HG02610 (cell line): ENCODE results near the gene GPR35.

ENCODE experiments used
- ATAC-seq: cut with Tn5 transposase; IDR thresholded peaks from one replicate; pipeline ENCODE4 v1.9.1; 2021; ENCODE audit warnings: mild to moderate bottlenecking, moderate library complexity; ENCODE audit not compliant: unreplicated experiment

The GPR35 gene

DNA sequence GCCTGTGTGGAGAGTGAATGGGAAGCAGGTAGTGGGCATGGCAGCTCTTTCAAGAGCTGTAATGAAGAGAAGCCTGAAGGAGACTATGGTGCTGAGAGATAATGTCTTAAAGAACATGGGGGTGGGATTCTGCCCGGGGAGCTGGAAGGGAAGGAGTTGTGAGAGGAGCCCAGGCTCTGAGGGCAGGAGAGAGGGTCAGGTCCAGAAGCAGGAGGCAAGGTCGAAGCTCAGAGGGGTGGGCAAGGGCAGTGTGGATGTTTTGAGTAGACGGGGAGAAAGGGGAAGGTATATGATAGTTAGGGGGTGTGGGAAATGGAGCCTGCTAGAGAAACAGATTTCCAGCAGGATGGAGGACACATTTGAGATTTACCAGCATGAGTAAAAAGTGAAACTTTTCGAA, 36.6 kb upstream of the GPR35 start:
- ATAC-seq, result no peak

DNA sequence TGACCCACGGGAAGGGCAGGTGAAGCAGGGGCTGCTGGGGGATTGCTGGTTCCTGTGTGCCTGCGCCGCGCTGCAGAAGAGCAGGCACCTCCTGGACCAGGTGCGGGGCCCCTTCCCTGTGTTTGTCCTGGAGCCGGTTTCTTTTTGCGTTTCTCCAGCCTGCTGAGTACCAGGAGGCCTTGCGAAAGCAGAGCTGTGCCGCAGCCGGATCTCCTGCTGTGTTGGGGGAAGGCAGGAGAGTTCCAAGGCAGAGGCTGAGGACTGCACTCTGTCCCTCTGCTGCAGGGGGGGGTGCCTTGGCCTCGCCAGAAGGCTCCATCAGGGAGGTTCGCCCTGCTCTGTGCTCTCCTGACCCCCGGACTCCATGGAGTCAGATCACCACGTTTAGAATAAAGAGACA, 35.9 kb upstream of the GPR35 start:
- ATAC-seq, result no peak

DNA sequence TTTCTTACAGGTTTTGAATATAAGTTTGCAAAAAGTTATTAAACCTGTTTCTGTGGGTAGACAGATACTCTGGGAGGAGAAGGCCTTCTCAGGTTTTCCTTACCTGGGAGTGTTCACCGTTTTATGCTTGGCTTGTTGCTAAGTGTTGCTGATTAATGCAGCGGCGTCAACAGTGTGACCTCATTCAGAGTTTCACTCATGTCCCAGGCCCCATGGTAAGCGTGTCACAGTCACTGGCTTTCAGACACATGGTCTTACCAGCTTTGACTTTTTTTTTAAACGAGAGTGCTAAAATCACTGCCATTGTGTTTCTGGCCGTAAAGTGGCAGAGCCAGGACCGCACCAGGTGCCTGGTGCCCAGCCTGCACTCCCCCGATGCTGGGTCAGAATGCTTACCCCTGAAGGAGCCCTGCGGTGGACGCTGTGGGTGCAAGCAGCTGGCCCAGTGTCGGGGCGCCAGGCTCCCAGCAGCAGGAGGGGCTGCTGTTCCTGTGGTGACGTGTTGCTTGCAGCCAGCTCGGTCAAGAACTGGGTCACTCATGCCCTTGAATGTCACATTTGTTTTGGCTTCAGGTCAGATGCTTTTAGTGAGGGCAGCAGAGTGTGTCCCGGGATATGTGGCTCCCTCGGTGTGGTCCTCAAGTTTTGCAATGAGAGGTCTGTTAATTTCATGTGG, 35.3 kb upstream of the GPR35 start:
- ATAC-seq, result no peak

DNA sequence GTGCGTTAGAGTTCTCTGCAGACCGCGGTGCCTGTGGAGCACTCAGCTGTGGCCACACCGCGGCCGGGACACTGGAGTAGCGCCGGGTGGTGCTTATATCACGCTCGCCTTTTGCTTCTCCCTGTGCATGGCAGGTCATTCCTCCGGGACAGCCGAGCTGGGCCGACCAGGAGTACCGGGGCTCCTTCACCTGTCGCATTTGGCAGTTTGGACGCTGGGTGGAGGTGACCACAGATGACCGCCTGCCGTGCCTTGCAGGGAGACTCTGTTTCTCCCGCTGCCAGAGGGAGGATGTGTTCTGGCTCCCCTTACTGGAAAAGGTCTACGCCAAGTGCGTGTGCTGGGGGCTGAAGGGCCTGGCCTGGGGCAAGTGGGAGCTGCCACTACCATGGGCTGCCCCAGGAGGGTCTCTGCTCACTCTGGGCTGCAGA, 34.6 kb upstream of the GPR35 start:
- ATAC-seq, result no peak

DNA sequence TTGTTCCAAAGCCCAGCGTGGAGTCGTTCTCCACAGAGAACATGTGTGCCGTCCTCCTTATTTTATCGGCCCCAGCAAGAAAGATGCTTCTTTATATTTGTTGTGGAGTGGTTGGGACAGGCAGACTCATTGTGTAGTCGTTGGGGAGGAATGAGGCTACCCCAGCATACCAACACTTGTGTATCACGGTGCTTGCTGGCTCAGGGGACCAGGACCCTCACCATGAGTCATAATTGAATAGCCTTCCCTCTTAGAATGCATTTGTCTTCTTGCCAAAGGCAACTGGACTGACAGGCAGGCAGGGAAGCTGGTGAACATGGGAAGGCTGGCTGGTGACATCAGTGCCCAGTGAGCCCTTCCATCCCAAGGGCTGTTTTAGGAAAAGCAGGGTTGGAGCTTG, 34.1 kb upstream of the GPR35 start:
- no peak for ATAC-seq

DNA sequence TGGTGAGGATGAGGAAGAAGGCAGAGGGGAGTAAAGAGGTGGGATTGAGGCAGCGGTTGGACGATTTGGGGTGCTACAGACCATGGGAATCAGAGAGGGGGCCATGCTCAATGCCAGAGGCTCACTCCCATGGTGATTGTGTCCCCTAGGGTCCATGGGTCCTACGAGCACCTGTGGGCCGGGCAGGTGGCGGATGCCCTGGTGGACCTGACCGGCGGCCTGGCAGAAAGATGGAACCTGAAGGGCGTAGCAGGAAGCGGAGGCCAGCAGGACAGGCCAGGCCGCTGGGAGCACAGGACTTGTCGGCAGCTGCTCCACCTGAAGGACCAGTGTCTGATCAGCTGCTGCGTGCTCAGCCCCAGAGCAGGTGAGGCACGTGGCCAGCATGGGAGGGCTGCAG, 33.5 kb upstream of the GPR35 start:
- ATAC-seq, result no peak

DNA sequence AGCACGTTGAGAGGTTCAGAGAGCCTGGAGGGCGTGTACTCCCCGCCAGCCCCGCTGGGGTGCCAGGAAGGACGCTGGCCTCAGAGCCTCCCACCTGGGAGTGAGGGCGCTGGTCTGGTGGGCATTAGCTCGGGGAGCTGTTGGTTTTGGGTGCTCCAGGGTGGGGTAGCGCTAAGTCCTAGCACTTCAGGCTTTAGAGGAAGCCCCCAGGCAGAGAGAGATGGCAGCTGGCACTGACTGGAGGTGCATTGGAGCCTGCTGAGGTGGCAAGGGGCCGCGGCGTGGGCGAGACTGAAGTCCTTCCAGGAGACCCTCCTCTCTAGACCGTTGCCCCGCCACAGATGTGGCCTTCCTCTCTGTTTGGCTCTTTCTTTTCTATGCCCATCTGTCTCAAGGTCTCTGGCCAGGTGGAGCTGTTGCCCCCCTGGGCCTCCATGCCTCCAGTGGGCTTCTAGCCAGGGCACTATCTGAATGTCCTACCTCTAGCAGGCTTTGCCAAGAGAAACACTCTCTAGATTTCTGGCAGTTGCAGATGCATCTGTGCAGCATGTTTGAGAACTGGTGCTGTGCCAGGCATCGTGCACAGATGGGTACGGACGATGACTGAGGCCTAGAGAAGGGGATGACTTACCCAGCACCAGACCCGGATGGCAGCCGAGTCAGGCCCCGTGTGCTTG, 32.1 kb upstream of the GPR35 start:
- no peak for ATAC-seq

DNA sequence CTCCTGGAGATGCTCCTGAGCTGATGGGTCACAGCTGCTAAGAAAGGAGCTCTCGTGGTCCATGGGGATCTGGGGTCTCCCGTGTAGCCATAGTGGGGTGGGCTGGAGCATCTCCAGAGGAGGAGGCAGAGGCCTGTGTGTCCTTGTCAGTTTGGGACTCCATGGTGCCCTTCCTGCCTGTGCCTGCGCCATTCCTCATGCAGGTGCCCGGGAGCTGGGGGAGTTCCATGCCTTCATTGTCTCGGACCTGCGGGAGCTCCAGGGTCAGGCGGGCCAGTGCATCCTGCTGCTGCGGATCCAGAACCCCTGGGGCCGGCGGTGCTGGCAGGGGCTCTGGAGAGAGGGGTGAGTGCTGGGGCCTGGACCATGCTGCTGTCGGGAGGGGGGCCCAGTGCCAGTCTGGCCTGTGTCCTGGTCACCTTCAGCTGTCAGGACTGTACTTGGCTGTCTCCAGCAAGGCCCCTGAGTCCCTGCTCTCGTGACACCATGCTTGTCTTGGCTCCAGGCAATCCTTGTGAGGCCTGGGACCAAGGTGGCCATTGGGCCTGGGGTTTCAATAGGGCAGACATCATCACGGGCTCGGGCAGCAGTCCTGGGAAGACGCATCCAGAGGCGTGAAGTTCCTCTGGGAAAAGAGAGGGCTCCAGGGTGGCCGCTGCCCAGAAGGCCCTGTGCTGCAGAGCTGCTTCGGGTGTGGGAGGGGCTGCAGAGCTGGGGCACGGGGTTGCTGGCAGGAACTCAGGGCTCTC, 31.4 kb upstream of the GPR35 start:
- ATAC-seq, result no peak

DNA sequence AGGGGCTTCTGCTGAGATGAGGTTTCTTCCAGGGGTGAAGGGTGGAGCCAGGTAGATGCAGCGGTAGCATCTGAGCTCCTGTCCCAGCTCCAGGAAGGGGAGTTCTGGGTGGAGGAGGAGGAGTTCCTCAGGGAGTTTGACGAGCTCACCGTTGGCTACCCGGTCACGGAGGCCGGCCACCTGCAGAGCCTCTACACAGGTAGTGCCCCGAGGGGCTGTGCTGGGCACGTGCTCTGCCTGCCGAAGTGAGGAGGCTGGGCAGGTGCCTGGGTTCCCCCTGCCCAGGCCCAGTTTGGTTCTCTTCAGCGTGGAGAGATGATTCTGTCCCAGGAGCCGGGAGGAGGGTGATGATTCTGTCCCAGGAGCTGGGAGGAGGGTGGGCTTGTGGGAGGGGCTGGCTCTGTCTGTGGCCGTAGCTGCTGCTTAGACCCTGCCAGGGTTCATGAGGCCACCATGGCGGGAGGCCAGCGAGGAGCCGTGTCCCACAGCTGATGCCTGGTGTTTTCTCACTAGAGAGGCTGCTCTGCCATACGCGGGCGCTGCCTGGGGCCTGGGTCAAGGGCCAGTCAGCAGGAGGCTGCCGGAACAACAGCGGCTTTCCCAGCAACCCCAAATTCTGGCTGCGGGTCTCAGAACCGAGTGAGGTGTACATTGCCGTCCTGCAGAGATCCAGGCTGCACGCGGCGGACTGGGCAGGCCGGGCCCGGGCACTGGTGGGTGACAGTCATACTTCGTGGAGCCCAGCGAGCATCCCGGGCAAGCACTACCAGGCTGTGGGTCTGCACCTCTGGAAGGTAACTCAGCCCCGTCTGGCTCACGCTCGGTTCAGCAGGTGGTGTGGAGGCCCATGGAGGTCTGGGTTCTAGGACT, 30.5 kb upstream of the GPR35 start:
- no peak for ATAC-seq

DNA sequence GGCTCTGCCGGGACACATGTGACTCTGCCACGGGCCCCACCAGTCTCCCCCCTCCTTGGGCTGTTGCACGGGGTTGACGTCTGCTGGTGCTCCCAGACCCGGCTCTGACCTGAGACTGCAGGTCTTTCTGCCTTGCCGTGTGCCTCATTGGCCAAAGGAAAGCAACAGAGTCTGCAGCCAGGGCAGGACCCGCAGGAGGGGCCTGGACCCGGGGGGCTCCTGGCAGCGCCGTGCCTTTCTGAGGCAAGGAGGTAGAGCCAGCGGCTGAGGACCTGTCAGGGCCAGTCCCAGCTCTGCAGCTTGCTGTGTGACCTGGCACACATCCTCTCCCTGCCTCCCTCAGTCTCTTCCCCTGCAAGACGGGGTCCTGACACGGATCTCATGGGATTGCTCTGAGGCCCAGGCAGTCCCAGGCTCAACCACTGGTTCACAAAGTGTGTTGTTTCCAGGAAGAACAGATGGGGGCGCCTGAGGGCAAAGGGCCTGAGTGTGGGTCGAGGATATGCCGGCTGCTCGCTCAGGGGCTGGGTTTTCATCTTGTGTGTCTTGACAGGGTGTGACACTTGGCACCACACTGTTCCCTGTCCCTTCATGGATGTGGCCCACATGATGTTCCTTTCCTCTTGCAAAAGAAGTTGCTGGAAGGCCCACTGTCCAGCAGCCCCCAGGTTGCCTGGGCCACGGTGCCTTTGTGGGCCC, 29.8 kb upstream of the GPR35 start:
- no peak for ATAC-seq

DNA sequence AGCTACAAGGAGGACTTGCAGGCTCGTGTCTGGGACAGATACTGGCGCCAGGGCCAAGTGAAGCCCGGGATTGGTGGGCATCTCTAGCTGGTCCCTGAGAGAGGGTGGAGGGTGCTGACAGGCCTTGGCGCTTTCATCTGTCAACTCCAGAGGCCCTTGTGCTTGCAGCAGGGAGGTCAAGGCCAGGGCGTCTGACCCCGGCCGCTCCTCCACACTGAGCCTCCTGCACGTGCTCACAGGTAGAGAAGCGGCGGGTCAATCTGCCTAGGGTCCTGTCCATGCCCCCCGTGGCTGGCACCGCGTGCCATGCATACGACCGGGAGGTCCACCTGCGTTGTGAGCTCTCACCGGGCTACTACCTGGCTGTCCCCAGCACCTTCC, 29.2 kb upstream of the GPR35 start:
- ATAC-seq, result no peak

DNA sequence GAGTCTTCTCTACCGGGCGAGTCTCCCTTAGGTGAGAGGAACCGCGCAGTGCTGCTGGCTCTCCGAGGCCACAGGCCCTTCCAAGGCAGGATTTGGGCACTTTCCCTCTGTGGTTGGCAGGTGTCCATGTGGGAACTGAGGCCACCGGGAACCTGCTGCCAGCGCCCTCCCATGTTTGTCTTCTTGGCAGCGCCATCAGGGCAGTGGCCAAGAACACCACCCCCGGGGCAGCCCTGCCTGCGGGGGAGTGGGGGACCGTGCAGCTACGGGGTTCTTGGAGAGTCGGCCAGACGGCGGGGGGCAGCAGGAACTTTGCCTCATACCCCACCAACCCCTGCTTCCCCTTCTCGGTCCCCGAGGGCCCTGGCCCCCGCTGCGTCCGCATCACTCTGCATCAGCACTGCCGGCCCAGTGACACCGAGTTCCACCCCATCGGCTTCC, 28.8 kb upstream of the GPR35 start:
- no peak for ATAC-seq

DNA sequence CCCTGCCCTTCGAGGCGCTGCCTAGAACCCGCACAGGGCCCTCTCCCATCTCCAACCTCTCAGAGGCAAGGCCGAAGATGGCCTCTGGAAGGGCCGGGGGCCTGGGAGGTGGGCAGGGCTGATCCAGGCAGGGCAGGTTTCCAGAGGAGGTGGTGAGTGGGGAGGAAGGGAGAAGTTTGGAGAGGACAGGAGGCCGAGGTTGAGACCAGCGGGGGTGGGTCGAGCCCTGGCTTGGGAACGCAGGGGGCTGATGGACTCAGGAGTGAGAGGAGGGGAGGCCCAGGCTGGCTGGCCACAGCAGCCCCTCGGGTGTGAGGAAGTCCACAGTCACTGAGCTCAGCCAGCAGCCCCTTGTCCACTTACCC, 28.2 kb upstream of the GPR35 start:
- no peak for ATAC-seq

DNA sequence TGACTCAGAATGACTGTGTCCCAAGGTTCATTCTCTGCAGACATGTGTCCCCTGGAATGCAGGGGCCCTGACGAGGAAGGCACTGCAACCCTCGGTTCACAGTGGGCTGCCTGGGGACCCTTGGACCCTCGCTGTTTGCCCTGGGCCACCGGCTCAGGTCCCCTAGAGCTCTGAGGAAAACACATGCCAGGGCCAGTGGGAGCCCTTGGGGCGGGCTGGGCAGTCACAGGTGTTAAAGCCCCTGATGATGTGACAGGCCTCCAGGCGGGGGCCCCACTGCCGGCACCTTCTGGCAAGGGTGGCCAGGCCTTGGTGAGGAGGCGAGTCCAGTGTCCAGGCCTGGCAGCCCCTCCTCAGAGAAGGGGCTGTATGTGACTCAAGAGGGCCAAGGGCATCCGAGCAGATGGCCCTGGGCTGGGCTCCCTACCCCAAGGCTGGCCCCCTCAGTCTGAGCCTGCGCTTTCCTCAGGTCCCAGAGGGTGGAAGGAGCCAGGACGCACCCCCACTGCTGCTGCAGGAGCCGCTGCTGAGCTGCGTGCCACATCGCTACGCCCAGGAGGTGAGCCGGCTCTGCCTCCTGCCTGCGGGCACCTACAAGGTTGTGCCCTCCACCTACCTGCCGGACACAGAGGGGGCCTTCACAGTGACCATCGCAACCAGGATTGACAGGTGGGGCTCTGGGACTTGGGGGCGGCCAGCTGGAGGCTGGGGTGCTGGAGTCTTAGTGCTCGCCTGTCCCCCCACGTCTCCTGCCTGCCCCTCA, 27.7 kb upstream of the GPR35 start:
- no peak for ATAC-seq

DNA sequence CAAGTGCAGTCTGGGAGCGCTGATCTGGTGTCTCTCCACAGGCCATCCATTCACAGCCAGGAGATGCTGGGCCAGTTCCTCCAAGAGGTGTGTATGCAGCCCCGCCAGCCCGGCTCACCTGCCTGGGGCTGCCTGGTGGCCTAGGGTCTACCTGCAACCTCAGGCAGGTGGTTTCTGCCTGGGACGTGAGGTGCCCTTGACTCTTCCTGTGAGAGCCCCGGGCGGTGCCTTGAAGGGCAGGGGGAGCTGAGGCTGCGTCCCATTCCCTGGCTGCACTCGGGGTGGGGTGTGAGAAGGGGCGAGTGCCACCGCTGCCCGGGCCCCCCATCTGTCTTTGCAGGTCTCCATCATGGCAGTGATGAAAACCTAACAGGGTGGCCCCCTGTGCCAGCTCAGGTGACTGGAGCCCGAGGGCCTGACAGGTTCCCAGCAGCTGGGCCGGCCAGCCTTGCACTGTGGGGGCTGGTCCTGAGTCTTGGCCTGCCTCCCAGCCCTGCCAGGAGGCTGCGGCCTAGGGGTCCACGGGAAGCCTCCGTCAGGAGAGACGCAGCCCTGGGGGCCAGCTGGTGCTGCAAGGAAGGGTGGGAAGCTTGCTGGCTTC, 26.9 kb upstream of the GPR35 start:
- ATAC-seq, result no peak

DNA sequence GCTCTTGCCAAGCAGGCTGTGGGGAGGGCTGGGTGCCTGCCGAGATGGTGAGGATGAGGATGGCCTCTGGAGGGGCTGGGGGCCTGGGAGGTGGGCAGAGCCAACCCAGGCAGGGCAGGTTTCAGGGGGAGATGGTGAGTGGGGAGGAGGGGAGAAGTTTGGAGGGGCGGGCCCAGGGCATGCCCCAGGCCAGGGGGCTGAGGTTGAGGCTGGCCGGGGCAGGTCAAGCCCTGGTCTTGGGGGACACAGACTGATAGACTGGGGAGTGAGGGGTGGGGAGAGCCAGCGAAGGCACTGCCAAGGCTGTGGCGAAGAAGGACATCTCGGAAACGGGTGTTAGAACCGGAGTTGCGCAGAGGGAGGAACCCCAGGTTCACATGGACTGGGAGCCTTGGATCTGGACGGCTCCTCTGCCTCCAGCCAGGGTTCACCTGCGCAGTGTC, 26.1 kb upstream of the GPR35 start:
- ATAC-seq, result no peak

DNA sequence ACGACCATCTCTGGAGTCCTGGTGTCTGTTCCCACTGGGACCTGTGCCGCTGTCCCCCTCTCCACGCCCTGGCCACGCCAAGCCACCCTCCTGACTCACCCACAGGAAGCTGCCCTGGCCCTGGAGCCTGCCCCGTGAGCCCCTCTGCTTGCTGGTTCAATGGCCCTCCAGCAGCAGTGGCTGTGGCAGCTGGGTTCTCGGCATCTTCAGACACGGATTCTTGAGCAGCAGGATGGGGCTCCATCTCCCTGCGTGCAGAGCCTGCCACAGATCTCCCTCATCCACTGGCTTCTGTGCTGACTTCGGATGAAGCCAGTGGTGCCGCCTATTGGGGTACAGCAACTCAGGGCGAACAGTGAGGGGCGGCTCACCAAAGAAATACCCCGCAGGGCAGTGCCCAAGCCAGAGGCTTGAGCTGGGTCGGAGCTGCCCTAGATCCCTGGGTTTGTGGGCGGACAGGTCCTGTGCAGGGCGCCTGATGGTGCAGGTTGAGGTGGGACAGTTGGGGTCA, 24.8 kb upstream of the GPR35 start:
- no peak for ATAC-seq

DNA sequence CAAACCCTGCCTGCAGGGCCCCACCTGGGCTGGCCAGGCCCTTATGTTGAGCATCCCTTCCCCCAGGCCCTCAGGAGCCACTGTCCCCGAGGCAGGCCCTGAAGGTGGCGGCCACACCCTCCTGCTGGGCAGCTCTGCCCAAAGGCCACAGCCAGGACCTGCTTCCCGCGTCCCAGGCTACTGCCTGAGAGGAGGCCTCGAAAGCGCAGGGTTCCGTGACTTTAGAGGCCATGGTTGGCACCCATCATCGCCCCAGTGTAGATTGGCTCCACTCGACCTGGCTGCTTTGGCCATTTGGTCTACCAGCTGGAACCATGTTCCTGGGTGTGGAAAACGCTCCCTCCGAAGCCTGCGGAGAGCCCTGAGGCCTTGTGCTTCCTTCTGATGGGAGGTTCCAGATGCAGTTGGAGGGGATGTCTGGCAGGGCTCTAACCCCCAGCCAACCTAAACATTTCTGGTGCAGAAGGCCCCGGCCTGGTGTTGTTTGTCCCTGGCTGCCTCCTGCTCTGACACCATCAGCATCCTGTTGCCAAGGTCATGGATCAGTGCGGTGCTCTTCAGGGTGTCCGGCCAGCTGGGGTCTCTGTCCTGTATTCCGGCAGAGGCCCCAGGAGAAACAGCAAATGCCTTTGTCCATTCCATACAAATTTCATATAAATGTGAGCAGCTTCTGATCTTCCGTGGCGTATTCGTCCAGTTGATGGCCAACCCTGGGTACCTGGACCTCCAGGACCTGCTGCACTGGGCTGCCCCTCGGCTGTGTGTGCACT, 24.0 kb upstream of the GPR35 start:
- ATAC-seq, result no peak

DNA sequence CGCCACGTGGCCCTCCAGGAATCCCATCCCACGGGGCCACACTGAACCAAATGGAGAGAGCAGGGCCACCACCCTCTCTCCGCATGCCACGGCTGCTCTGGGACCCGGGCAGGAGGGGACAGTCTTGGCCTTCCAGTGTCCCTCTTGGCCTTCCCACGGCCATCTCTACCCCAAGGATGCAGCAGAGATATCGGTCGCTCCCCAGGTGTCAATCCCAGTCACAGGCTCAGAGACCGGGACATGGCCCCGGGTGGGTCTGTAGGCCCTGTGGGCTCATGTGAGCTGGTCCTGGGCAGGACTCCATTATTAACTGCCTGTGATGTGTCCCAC, 23.5 kb upstream of the GPR35 start:
- no peak for ATAC-seq
